ENCODE results near the gene PRDX5.

Gene PRDX5

GRCh38 chr11:64291752-64292459, 26.0 kb upstream of the PRDX5 start:
- no peaks in the 10 kb centered on the region for H3K4me1 ChIP-seq (ENCODE audit: insufficient read depth, low read length, poor library complexity, severe bottlenecking)
- no peak overlapping the region for H3K9ac ChIP-seq (ENCODE audit: low read depth, low read length, poor library complexity, severe bottlenecking)
- no peaks in the 10 kb centered on the region for H3K9me2 ChIP-seq (replicated peaks; ENCODE audit: low read depth, low read length)
- H3K9me3 ChIP-seq (ENCODE audit: insufficient read depth, low read depth, low read length): no peaks in the 10 kb centered on the region
- H3K36me3 ChIP-seq (ENCODE audit: insufficient read depth, low read length): no peaks in the 10 kb centered on the region
- no peaks in the 10 kb centered on the region for H4K20me1 ChIP-seq (ENCODE audit: insufficient read depth, low read length, poor library complexity, severe bottlenecking)
- peaks cover under 1% of the 10 kb centered on the region; the same call in 1 of the 2 replicates for H3K79me2 ChIP-seq (ENCODE audit: insufficient read depth, low read length)
- no peak overlapping the region for H3K4me3 ChIP-seq (ENCODE audit: low read length, poor library complexity, severe bottlenecking)
- TF ChIP-seq EZH2phosphoT487 (IDR thresholded peaks at IDR 0.05; ENCODE audit: borderline replicate concordance): no peak
- TF ChIP-seq, protein P1, sequence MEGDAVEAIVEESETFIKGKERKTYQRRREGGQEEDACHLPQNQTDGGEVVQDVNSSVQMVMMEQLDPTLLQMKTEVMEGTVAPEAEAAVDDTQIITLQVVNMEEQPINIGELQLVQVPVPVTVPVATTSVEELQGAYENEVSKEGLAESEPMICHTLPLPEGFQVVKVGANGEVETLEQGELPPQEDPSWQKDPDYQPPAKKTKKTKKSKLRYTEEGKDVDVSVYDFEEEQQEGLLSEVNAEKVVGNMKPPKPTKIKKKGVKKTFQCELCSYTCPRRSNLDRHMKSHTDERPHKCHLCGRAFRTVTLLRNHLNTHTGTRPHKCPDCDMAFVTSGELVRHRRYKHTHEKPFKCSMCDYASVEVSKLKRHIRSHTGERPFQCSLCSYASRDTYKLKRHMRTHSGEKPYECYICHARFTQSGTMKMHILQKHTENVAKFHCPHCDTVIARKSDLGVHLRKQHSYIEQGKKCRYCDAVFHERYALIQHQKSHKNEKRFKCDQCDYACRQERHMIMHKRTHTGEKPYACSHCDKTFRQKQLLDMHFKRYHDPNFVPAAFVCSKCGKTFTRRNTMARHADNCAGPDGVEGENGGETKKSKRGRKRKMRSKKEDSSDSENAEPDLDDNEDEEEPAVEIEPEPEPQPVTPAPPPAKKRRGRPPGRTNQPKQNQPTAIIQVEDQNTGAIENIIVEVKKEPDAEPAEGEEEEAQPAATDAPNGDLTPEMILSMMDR (conservative IDR thresholded peaks at IDR 0.05; ENCODE audit: low read length): no peak
- no peak overlapping the region for H3K4me2 ChIP-seq (ENCODE audit: low read depth, low read length, poor library complexity, severe bottlenecking)
- no peak overlapping the region for H2AFZ ChIP-seq (ENCODE audit: low read length)
- no peaks in the 10 kb centered on the region for H3K27me3 ChIP-seq (ENCODE audit: insufficient read depth, low read length, poor library complexity, severe bottlenecking)
- no peaks in the 10 kb centered on the region for H3F3A ChIP-seq (ENCODE audit: low read depth)

DNA sequence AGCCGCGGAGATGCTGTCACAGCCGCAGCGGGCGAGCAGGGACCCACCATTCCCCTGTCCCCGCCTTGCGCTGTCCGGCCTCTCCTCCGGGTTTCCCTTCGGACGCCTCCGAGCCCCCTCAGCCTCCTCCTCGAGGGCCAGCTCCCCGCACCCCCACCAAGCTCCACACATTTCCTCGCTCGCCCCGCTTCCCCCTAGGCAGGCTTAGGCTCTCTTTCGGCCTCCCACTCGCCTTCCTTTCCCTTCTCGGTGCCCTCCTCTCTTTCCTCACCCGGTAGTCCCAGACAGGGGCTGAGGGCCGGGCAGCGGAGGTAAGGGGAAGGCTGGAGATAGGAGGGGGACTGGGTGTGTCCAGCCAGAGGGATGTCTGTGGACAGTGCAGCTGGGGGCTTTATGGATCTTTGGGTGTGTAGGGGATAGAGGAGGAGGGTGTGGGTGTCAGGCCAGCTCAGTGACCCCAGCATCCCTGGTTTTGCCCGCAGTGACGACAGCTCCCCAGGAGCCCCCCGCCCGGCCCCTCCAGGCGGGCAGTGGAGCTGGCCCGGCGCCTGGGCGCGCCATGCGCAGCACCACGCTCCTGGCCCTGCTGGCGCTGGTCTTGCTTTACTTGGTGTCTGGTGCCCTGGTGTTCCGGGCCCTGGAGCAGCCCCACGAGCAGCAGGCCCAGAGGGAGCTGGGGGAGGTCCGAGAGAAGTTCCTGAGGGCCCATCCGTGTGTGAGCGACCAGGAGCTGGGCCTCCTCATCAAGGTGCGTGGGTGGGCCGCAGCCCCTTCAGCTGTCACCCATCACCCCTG, 25.3 kb upstream of the PRDX5 start:
- Histone ChIP-seq H3K4me1 (ENCODE audit: insufficient read depth, low read length, poor library complexity, severe bottlenecking) (no peaks in the 10 kb centered on the region), H3K79me2 (ENCODE audit: insufficient read depth, low read length) (no peaks in the 10 kb centered on the region), H3K9ac (ENCODE audit: low read depth, low read length, poor library complexity, severe bottlenecking) (no peak overlapping the region), H3F3A (ENCODE audit: low read depth) (no peaks in the 10 kb centered on the region), H2AFZ (ENCODE audit: low read length) (no peak overlapping the region), H3K36me3 (ENCODE audit: insufficient read depth, low read length) (no peaks in the 10 kb centered on the region), H4K20me1 (ENCODE audit: insufficient read depth, low read length, poor library complexity, severe bottlenecking) (no peaks in the 10 kb centered on the region), H3K4me3 (ENCODE audit: low read length, poor library complexity, severe bottlenecking) (no peak overlapping the region), H3K4me2 (ENCODE audit: low read depth, low read length, poor library complexity, severe bottlenecking) (no peak overlapping the region), H3K27me3 (ENCODE audit: insufficient read depth, low read length, poor library complexity, severe bottlenecking) (no peaks in the 10 kb centered on the region), H3K9me3 (ENCODE audit: insufficient read depth, low read depth, low read length) (no peaks in the 10 kb centered on the region), H3K9me2 (replicated peaks; ENCODE audit: low read depth, low read length) (no peaks in the 10 kb centered on the region)
- TF ChIP-seq EZH2phosphoT487 (IDR thresholded peaks at IDR 0.05; ENCODE audit: borderline replicate concordance): no peak
- TF ChIP-seq, protein P1 (conservative IDR thresholded peaks at IDR 0.05; ENCODE audit: low read length): no peak

DNA sequence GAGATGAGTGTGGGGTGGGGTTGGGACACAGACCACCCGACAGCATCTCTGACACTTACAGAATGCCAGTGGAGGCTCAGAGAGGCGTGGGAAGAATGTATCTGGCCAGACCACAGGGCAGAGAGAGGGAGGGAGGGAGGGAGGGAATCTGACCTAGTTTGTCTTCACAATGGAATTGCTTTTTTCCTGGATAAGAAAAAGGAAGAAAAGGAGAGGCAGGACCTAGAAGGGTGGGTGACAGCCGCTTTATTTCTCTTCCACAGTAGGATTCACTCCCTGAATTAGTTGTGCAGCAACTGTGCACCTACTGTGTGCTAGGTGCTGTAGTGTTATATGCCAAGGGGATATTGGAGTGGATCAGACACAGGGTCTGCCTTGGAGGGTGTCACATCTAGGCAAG, 23.1 kb upstream of the PRDX5 start:
- Histone ChIP-seq H3K79me2 (ENCODE audit: insufficient read depth, low read length) (no peaks in the 10 kb centered on the region), H2AFZ (ENCODE audit: low read length) (no peak overlapping the region)
- TF ChIP-seq EZH2phosphoT487 (IDR thresholded peaks at IDR 0.05; ENCODE audit: borderline replicate concordance): no peak
- TF ChIP-seq, protein P1 (conservative IDR thresholded peaks at IDR 0.05; ENCODE audit: low read length): no peak

More for the DNA sequence above, 23.1 kb upstream of the PRDX5 start:
- H3K9ac ChIP-seq (ENCODE audit: low read depth, low read length, poor library complexity, severe bottlenecking): no peak overlapping the region
- H3K9me2 ChIP-seq (replicated peaks; ENCODE audit: low read depth, low read length): no peaks in the 10 kb centered on the region
- H3K4me2 ChIP-seq (ENCODE audit: low read depth, low read length, poor library complexity, severe bottlenecking): no peak overlapping the region
- no peak overlapping the region for H3K4me3 ChIP-seq (ENCODE audit: low read length, poor library complexity, severe bottlenecking)
- H3K4me1 ChIP-seq (ENCODE audit: insufficient read depth, low read length, poor library complexity, severe bottlenecking): no peaks in the 10 kb centered on the region
- no peaks in the 10 kb centered on the region for H3F3A ChIP-seq (ENCODE audit: low read depth)
- H3K27me3 ChIP-seq (ENCODE audit: insufficient read depth, low read length, poor library complexity, severe bottlenecking): peaks cover 1% of the 10 kb centered on the region
- no peaks in the 10 kb centered on the region for H3K9me3 ChIP-seq (ENCODE audit: insufficient read depth, low read depth, low read length)
- no peaks in the 10 kb centered on the region for H4K20me1 ChIP-seq (ENCODE audit: insufficient read depth, low read length, poor library complexity, severe bottlenecking)
- H3K36me3 ChIP-seq (ENCODE audit: insufficient read depth, low read length): no peaks in the 10 kb centered on the region
